Effector memory CD4-positive, alpha-beta T cell (primary cell): ENCODE measurements around the gene SLC5A10.
"Not testable (repeated sequence)": the region's sequence is repeated elsewhere in the genome, so short reads cannot be mapped to it uniquely, and the experiment has no call there.

Experiments used
- DNase-seq, 3 donors: peaks; one replicate each; pipeline ENCODE4 v3.0.0-alpha.2; 2020
- H3K27ac ChIP-seq: 2 replicates; pipeline ENCODE4 v1.7.0; 2013; ENCODE audit warnings: mild to moderate bottlenecking, low read length, moderate library complexity; ENCODE audit not compliant: insufficient read depth, poor library complexity, severe bottlenecking
- H3K27me3 ChIP-seq: replicated peaks from 2 replicates; pipeline ENCODE4 v1.7.0; 2013; ENCODE audit warnings: mild to moderate bottlenecking, low read length; ENCODE audit not compliant: insufficient read depth, control insufficient read depth, poor library complexity, severe bottlenecking
- H3K36me3 ChIP-seq: 2 replicates; pipeline ENCODE4 v1.7.0; 2013; ENCODE audit warnings: mild to moderate bottlenecking, low read length, moderate library complexity; ENCODE audit not compliant: control insufficient read depth, insufficient read depth
- H3K4me1 ChIP-seq: 2 replicates; pipeline ENCODE4 v1.7.0; 2013; ENCODE audit warnings: low read length, mild to moderate bottlenecking; ENCODE audit not compliant: control insufficient read depth, insufficient read depth, poor library complexity, severe bottlenecking
- H3K4me3 ChIP-seq: 2 replicates; pipeline ENCODE4 v1.7.0; 2013; ENCODE audit warnings: low read length, low read depth, mild to moderate bottlenecking; ENCODE audit not compliant: insufficient read depth, poor library complexity, severe bottlenecking
- H3K9me3 ChIP-seq: 2 replicates; pipeline ENCODE4 v1.7.0; 2013; ENCODE audit warnings: mild to moderate bottlenecking, low read length, moderate library complexity; ENCODE audit not compliant: control insufficient read depth

SLC5A10 gene

GRCh38 chr17:18956021-18956420 is 4.1 kb downstream of the SLC5A10 start:
- not testable (repeated sequence) for H3K36me3 ChIP-seq, H3K4me3 ChIP-seq, H3K27ac ChIP-seq, H3K27me3 ChIP-seq, DNase-seq, H3K9me3 ChIP-seq
- peaks cover 20% of the 10 kb centered on the region for H3K4me1 ChIP-seq

GRCh38 chr17:18956581-18956980 is 4.6 kb downstream of the SLC5A10 start:
- Histone ChIP-seq H3K27ac (no peak overlapping the region), H3K4me3 (no peak overlapping the region), H3K4me1 (peaks cover 24% of the 10 kb centered on the region), H3K9me3 (no peaks in the 10 kb centered on the region), H3K27me3 (no peaks in the 10 kb centered on the region), H3K36me3 (no peaks in the 10 kb centered on the region)
- DNase-seq, result no peak

- no peak for DNase-seq
- Histone ChIP-seq H3K9me3 (no peaks in the 10 kb centered on the region), H3K4me1 (peaks cover 24% of the 10 kb centered on the region), H3K27me3 (no peaks in the 10 kb centered on the region), H3K27ac (no peak overlapping the region), H3K4me3 (no peak overlapping the region), H3K36me3 (no peaks in the 10 kb centered on the region)
Measured at GRCh38 chr17:18957831-18958230, 5.9 kb downstream of the SLC5A10 start.

GRCh38 chr17:18958611-18959010 is 6.6 kb downstream of the SLC5A10 start:
- Histone ChIP-seq H3K27me3 (no peaks in the 10 kb centered on the region), H3K4me3 (no peak overlapping the region), H3K4me1 (peaks cover 24% of the 10 kb centered on the region), H3K27ac (no peak overlapping the region), H3K36me3 (no peaks in the 10 kb centered on the region), H3K9me3 (no peaks in the 10 kb centered on the region)
- DNase-seq, result no peak

GRCh38 chr17:18959071-18959844 is 7.3 kb downstream of the SLC5A10 start:
- H3K4me3 ChIP-seq, result no peak overlapping the region

GRCh38 chr17:18959845-18960240 is 7.9 kb downstream of the SLC5A10 start:
- Histone ChIP-seq H3K36me3 (no peaks in the 10 kb centered on the region), H3K27ac (no peak overlapping the region), H3K9me3 (no peaks in the 10 kb centered on the region), H3K4me3 (no peak overlapping the region), H3K4me1 (peaks cover 18% of the 10 kb centered on the region), H3K27me3 (no peaks in the 10 kb centered on the region)
- no peak for DNase-seq

More at GRCh38 chr17:18959071-18959844, 7.3 kb downstream of the SLC5A10 start:
- H3K4me1 ChIP-seq, result peaks cover 23% of the 10 kb centered on the region
- no peak overlapping the region for H3K27ac ChIP-seq
- no peak for DNase-seq
- no peaks in the 10 kb centered on the region for H3K36me3 ChIP-seq
- H3K27me3 ChIP-seq, result no peaks in the 10 kb centered on the region
- H3K9me3 ChIP-seq, result no peaks in the 10 kb centered on the region

GRCh38 chr17:18960241-18960665 is 8.3 kb downstream of the SLC5A10 start:
- no peak for DNase-seq
- Histone ChIP-seq H3K27me3 (no peaks in the 10 kb centered on the region), H3K9me3 (no peaks in the 10 kb centered on the region), H3K4me3 (no peak overlapping the region), H3K27ac (no peak overlapping the region), H3K4me1 (peaks cover 15% of the 10 kb centered on the region), H3K36me3 (no peaks in the 10 kb centered on the region)

GRCh38 chr17:18960803-18961511 is 9.0 kb downstream of the SLC5A10 start:
- Histone ChIP-seq H3K27ac (no peak overlapping the region), H3K9me3 (no peaks in the 10 kb centered on the region), H3K4me3 (no peak overlapping the region), H3K27me3 (no peaks in the 10 kb centered on the region), H3K36me3 (no peaks in the 10 kb centered on the region), H3K4me1 (peaks cover 10% of the 10 kb centered on the region)
- DNase-seq, result peak; percentile 39 to 63 (median 57)

GRCh38 chr17:18961634-18962493 is 9.9 kb downstream of the SLC5A10 start:
- H3K9me3 ChIP-seq, result no peaks in the 10 kb centered on the region
- H3K36me3 ChIP-seq, result no peaks in the 10 kb centered on the region
- no peak overlapping the region for H3K27ac ChIP-seq
- H3K4me3 ChIP-seq, result no peak overlapping the region
- H3K27me3 ChIP-seq, result no peaks in the 10 kb centered on the region
- no peak for DNase-seq
- peaks cover 10% of the 10 kb centered on the region for H3K4me1 ChIP-seq
